Cerebellar cortex (tissue), 1 donor: ENCODE results near the gene PARVA.

Source experiments
- DNase-seq: peaks from one replicate; pipeline ENCODE4 v3.0.0-alpha.2; 2015; ENCODE audit warnings: low spot score

The PARVA gene

GRCh38 chr11:12403122-12403996 is 26.0 kb downstream of the PARVA start:
- DNase-seq = no peak

GRCh38 chr11:12403997-12404350 is 26.6 kb downstream of the PARVA start:
- DNase-seq = no peak

- DNase-seq = no peak
Measured at GRCh38 chr11:12404436-12404835, 27.1 kb downstream of the PARVA start.

- DNase-seq = no peak
Measured at GRCh38 chr11:12408156-12408770, 30.9 kb downstream of the PARVA start.

- DNase-seq = no peak
Measured at GRCh38 chr11:12409621-12410005, 32.2 kb downstream of the PARVA start.

GRCh38 chr11:12410006-12410728 is 32.8 kb downstream of the PARVA start:
- peak; percentile 94 for DNase-seq

GRCh38 chr11:12411393-12411792 is 34.0 kb downstream of the PARVA start:
- no peak for DNase-seq

- DNase-seq = peak; percentile 74
Measured at GRCh38 chr11:12411806-12412727, 34.7 kb downstream of the PARVA start.

GRCh38 chr11:12413141-12414052 is 36.0 kb downstream of the PARVA start:
- no peak for DNase-seq

- DNase-seq = no peak
Measured at GRCh38 chr11:12414611-12415010, 37.2 kb downstream of the PARVA start.

GRCh38 chr11:12415342-12415966 is 38.1 kb downstream of the PARVA start:
- no peak for DNase-seq

GRCh38 chr11:12416552-12416951 is 39.2 kb downstream of the PARVA start:
- DNase-seq = no peak

GRCh38 chr11:12417691-12418611 is 40.6 kb downstream of the PARVA start:
- DNase-seq = no peak

GRCh38 chr11:12420040-12420439 is 42.7 kb downstream of the PARVA start:
- DNase-seq = no peak

- DNase-seq = no peak
Measured at GRCh38 chr11:12420706-12421105, 43.3 kb downstream of the PARVA start.

GRCh38 chr11:12421386-12421785 is 44.0 kb downstream of the PARVA start:
- DNase-seq = no peak

GRCh38 chr11:12426176-12426575 is 48.8 kb downstream of the PARVA start:
- no peak for DNase-seq

- DNase-seq = no peak
Measured at GRCh38 chr11:12429155-12429554, 51.8 kb downstream of the PARVA start.

- no peak for DNase-seq
Measured at GRCh38 chr11:12430351-12430750, 53.0 kb downstream of the PARVA start.
